WERI-Rb-1 (cell line): ENCODE results near the gene OR2H2.

ENCODE experiments used
- DNase-seq: peaks from one replicate; pipeline ENCODE4 v3.0.0-alpha.2; 2020
- H3K27ac ChIP-seq: fragments of 250-450 bp; sonication (Bioruptor Pico); 2 replicates; pipeline ENCODE4 v1.5.1; 2020; ENCODE audit warnings: mild to moderate bottlenecking, moderate library complexity
- H3K27me3 ChIP-seq: fragments of 250-450 bp; sonication (Bioruptor Pico); 2 replicates; pipeline ENCODE4 v1.5.1; 2021; ENCODE audit warnings: mild to moderate bottlenecking, low read depth, moderate library complexity; ENCODE audit not compliant: insufficient read depth, severe bottlenecking
- H3K36me3 ChIP-seq: fragments of 250-450 bp; sonication (Bioruptor Pico); 2 replicates; pipeline ENCODE4 v1.5.1; 2020; ENCODE audit warnings: mild to moderate bottlenecking, moderate library complexity
- H3K4me3 ChIP-seq: 2 replicates; pipeline ENCODE4 v1.5.1; 2011; ENCODE audit warnings: low read depth, mild to moderate bottlenecking, control low read depth, low read length
- H3K9me3 ChIP-seq: fragments of 250-450 bp; sonication (Bioruptor Pico); 2 replicates; pipeline ENCODE4 v1.5.1; 2021; ENCODE audit warnings: mild to moderate bottlenecking, moderate library complexity; ENCODE audit not compliant: severe bottlenecking
- CTCF ChIP-seq: IDR thresholded peaks from 2 replicates; pipeline ENCODE4 v1.5.1; 2011; ENCODE audit warnings: low read depth, mild to moderate bottlenecking, control low read depth, inconsistent platforms, low read length

OR2H2 gene

GRCh38 chr6:29603456-29603855 is 18.5 kb downstream of the OR2H2 start:
- Histone ChIP-seq H3K27ac (no peak overlapping the region), H3K4me3 (no peak overlapping the region), H3K36me3 (peaks cover 69% of the 10 kb centered on the region), H3K27me3 (no peaks in the 10 kb centered on the region), H3K9me3 (no peaks in the 10 kb centered on the region)
- no peak for TF ChIP-seq CTCF
- no peak for DNase-seq

- H3K27me3 ChIP-seq = no peaks in the 10 kb centered on the region
- H3K4me3 ChIP-seq = no peak overlapping the region
- no peak for DNase-seq
- peaks cover 74% of the 10 kb centered on the region for H3K36me3 ChIP-seq
- H3K27ac ChIP-seq = no peak overlapping the region
- H3K9me3 ChIP-seq = no peaks in the 10 kb centered on the region
- no peak for TF ChIP-seq CTCF
Observed at GRCh38 chr6:29603930-29604329, 19.0 kb downstream of the OR2H2 start.

- H3K4me3 ChIP-seq = no peak overlapping the region
- H3K27ac ChIP-seq = no peak overlapping the region
- H3K27me3 ChIP-seq = no peaks in the 10 kb centered on the region
- no peaks in the 10 kb centered on the region for H3K9me3 ChIP-seq
- H3K36me3 ChIP-seq = peaks cover 96% of the 10 kb centered on the region
- no peak for TF ChIP-seq CTCF
- no peak for DNase-seq
Observed at GRCh38 chr6:29608131-29608530, 23.2 kb downstream of the OR2H2 start.

GRCh38 chr6:29610540-29610939 is 25.6 kb downstream of the OR2H2 start:
- peaks cover 87% of the 10 kb centered on the region for H3K36me3 ChIP-seq
- no peak for DNase-seq

GRCh38 chr6:29611426-29611825 is 26.5 kb downstream of the OR2H2 start:
- H3K4me3 ChIP-seq = no peak overlapping the region
- no peaks in the 10 kb centered on the region for H3K9me3 ChIP-seq
- TF ChIP-seq CTCF = no peak
- no peak for DNase-seq
- no peak overlapping the region for H3K27ac ChIP-seq
- peaks cover 82% of the 10 kb centered on the region for H3K36me3 ChIP-seq
- H3K27me3 ChIP-seq = no peaks in the 10 kb centered on the region

More at GRCh38 chr6:29610540-29610939, 25.6 kb downstream of the OR2H2 start:
- H3K27me3 ChIP-seq = no peaks in the 10 kb centered on the region
- no peak overlapping the region for H3K4me3 ChIP-seq
- H3K9me3 ChIP-seq = no peaks in the 10 kb centered on the region
- TF ChIP-seq CTCF = no peak
- H3K27ac ChIP-seq = no peak overlapping the region

GRCh38 chr6:29617782-29618554 is 33.0 kb downstream of the OR2H2 start:
- Histone ChIP-seq H3K27me3 (no peaks in the 10 kb centered on the region), H3K36me3 (peaks cover 76% of the 10 kb centered on the region), H3K27ac (no peak overlapping the region), H3K4me3 (no peak overlapping the region), H3K9me3 (no peaks in the 10 kb centered on the region)
- DNase-seq = peak; percentile 32
- TF ChIP-seq CTCF = peak; percentile 69
